Activated T-helper 1 cell treated with anti-CD3 and anti-CD28 coated beads, Interleukin-12 subunit alpha, Interleukin-12 subunit beta, Interleukin-2, Interleukin-4 antibody, amounts not matched to agents 30 ng/mL and 10 ng/mL and 1 ng/mL, durations not matched to agents 14 hours and 24 hours and 36 hours (primary cell): ENCODE measurements around the gene PRKCZ. TPM values are rescaled to one million over a fixed set of nuclear protein-coding genes. Genes with fewer than 3 reads are reported as not detected.

Experiments used
- DNase-seq: peaks from one replicate; pipeline ENCODE4 v3.0.0; 2021; ENCODE audit warnings: low spot score
- H3K27ac Mint-ChIP-seq: one replicate; pipeline ENCODE4 v1.8.0; 2021; ENCODE audit warnings: mild to moderate bottlenecking, mixed read lengths
- H3K27me3 Mint-ChIP-seq: one replicate; pipeline ENCODE4 v1.8.0; 2022; ENCODE audit warnings: mild to moderate bottlenecking, moderate library complexity, mixed read lengths; ENCODE audit not compliant: insufficient read depth
- H3K36me3 Mint-ChIP-seq: one replicate; pipeline ENCODE4 v1.8.0; 2021; ENCODE audit warnings: low read depth, mixed read lengths
- H3K4me1 Mint-ChIP-seq: one replicate; pipeline ENCODE4 v1.8.0; 2021; ENCODE audit warnings: low read depth, mixed read lengths
- H3K4me3 Mint-ChIP-seq: one replicate; pipeline ENCODE4 v1.8.0; 2021; ENCODE audit warnings: mild to moderate bottlenecking, moderate library complexity, mixed read lengths
- H3K9me3 Mint-ChIP-seq: one replicate; pipeline ENCODE4 v1.8.0; 2021; ENCODE audit warnings: mixed read lengths
- intact Hi-C: fragments of 100-400 bp; cut with micrococcal nuclease; formaldehyde crosslinking; loops from one replicate; pipeline ENCODE4 v1.15.1; 2024
- total RNA-seq: library from RNA; stranded (reverse); gene quantifications from 2 replicates; pipeline ENCODE4 v1.2.3, GENCODE V29; 2022

PRKCZ gene
- total RNA-seq, 1 donor from 2014 or later, result 4.1 TPM

DNA sequence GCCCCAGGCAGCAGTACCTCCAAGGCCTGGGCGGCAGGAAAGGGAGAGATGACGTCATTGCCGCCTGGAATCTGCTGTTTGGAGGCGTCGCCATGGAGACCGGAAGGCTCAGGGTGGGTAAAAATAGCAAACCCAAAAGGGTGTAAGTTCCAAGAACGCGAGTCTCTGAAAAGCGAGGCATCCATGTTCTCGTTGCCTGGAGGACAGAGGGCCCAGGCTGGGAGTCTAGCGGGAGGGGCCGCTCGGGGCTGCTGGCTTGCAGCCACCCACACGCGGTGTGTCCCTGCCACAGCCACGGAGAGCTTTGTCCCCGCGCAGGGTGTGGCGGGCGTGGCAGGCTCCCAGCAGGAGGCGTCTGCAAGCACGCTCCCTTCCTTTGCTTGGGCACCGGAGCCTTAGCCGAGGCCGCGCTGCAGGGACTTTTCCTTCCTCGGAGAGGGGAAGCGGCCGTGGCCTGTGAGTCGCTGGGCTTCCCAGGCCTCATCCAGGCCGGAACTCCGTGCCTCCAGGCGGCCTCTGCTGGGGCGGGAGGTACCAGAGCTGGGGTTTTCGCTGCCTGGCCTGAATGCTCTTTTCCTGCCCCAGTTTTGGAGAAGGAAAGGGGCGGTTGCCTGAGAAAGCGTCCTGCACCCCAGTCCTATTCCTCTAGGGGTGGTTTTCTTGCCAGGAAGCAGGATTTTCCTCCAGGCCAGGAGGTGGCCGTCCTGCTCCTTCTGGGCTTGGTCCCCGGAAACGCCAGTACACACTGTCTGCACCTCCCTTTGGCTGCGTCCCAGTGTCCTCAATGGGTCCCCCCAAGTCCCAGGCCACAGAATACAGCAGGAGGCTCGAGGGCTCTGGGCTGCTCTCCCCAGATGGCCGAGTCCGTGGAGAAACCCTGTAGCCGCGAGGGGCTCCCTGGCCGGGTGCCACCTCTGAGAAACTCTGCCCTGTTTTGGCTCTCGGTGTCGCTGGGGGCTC, 162.6 kb downstream of the PRKCZ start:
- H3K27me3 Mint-ChIP-seq, result no peaks in the 10 kb centered on the region
- no peaks in the 10 kb centered on the region for H3K9me3 Mint-ChIP-seq
- DNase-seq, result peak; percentile 52
- H3K4me1 Mint-ChIP-seq, result no peaks in the 10 kb centered on the region
- H3K36me3 Mint-ChIP-seq, result no peaks in the 10 kb centered on the region
- H3K4me3 Mint-ChIP-seq, result no peak overlapping the region
- intact Hi-C loops, result loop anchor here (2.0 kb wide), 1 partner anchor 14 kb away; no protein-coding TSS in a partner anchor
- no peak overlapping the region for H3K27ac Mint-ChIP-seq

GRCh38 chr1:2213576-2214505, 163.6 kb downstream of the PRKCZ start:
- H3K9me3 Mint-ChIP-seq, result no peaks in the 10 kb centered on the region
- H3K36me3 Mint-ChIP-seq, result no peaks in the 10 kb centered on the region
- H3K4me3 Mint-ChIP-seq, result no peak overlapping the region
- H3K27me3 Mint-ChIP-seq, result peaks cover 3% of the 10 kb centered on the region
- DNase-seq, result no peak
- intact Hi-C loops, result loop anchor here (2.0 kb wide), 1 partner anchor 13 kb away; no protein-coding TSS in a partner anchor
- H3K27ac Mint-ChIP-seq, result no peak overlapping the region
- H3K4me1 Mint-ChIP-seq, result no peaks in the 10 kb centered on the region

DNA sequence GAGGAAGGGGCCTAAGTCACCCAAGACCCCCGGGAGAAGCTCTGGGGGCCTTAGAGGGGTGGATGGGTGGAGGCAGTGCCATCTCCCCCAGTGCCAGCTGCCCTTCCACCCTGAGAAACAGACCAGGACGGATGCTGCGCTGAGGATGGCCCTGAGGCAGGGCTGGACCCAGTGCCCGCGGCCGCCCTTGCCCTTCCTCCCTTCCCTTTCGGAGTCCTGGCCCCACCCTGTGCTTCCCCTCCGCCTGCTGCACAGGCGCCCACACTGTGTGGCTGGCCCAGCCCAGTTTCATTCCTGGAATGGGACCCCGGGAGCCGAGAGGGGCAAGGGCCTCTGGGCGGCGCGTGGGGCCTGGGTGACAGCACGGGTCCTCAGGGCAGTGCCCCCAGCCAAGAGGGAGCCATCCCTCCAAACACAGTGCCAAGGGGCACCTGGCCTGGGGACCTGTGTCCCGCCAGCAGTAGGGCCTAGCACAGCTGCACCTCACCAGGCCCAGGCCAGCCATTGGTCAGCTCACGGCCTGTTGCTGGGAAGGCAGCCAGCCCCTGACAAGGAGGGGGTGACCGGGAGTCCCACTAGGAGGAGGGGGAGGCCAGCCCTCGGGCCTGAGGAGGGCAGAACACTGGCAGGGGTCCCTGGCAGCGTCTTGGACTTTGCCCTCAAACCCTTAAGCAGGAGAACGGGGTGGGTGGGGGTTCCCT, 164.5 kb downstream of the PRKCZ start:
- peaks cover 4% of the 10 kb centered on the region for H3K27me3 Mint-ChIP-seq
- no peaks in the 10 kb centered on the region for H3K4me1 Mint-ChIP-seq
- H3K9me3 Mint-ChIP-seq, result no peaks in the 10 kb centered on the region
- DNase-seq, result no peak
- H3K27ac Mint-ChIP-seq, result no peak overlapping the region
- no peak overlapping the region for H3K4me3 Mint-ChIP-seq
- intact Hi-C loops, result no loop called here
- H3K36me3 Mint-ChIP-seq, result no peaks in the 10 kb centered on the region

DNA sequence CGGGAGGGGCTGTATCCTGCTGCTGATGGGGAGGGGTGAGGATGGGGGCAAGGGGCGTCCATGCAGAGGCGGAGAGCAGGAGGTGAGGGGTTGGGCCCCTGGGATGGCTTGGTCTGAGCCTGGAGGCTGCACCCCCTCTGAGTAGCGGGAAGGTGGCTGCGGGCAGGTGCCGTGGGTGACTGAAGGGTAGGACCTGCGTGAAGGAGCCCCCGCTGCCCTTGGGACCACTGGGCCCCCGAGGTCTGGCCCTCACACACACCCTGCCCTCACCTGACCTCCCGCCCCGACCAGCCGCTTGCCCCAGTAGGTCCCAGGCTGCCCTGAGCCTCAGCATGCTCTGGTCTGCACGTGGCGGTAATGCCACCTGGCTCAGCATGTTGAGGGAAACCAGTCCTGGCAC, 165.1 kb downstream of the PRKCZ start:
- H3K4me1 Mint-ChIP-seq, result no peaks in the 10 kb centered on the region
- no peaks in the 10 kb centered on the region for H3K9me3 Mint-ChIP-seq
- peaks cover 4% of the 10 kb centered on the region for H3K27me3 Mint-ChIP-seq
- intact Hi-C loops, result no loop called here
- no peak overlapping the region for H3K4me3 Mint-ChIP-seq
- no peak for DNase-seq
- H3K36me3 Mint-ChIP-seq, result no peaks in the 10 kb centered on the region
- no peak overlapping the region for H3K27ac Mint-ChIP-seq

GRCh38 chr1:2215909-2216766, 165.9 kb downstream of the PRKCZ start:
- intact Hi-C loops, result no loop called here
- no peak overlapping the region for H3K4me3 Mint-ChIP-seq
- H3K27me3 Mint-ChIP-seq, result peaks cover 4% of the 10 kb centered on the region

DNA sequence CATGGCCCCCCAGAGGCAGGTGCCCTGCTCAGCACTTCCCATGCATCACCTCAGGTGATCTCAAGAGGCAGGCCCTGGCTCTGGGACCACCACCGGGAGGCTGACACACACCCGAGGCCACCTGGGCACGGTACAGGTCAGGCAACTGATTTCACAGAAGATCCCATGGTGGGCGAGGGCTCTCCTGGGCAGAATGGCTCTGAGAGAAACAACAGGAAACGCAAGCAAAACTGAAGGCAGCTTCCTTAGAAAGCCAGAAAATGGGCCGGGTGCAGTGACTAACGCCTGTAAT, 166.5 kb downstream of the PRKCZ start:
- no peak for DNase-seq
- Mint-ChIP-seq H3K4me3 (no peak overlapping the region), H3K4me1 (no peaks in the 10 kb centered on the region), H3K36me3 (no peaks in the 10 kb centered on the region), H3K9me3 (no peaks in the 10 kb centered on the region), H3K27ac (no peak overlapping the region), H3K27me3 (peaks cover 4% of the 10 kb centered on the region)
- intact Hi-C loops, result no loop called here

More at GRCh38 chr1:2215909-2216766, 165.9 kb downstream of the PRKCZ start:
- Mint-ChIP-seq H3K9me3 (no peaks in the 10 kb centered on the region), H3K4me1 (no peaks in the 10 kb centered on the region), H3K36me3 (no peaks in the 10 kb centered on the region), H3K27ac (no peak overlapping the region)
- no peak for DNase-seq

DNA sequence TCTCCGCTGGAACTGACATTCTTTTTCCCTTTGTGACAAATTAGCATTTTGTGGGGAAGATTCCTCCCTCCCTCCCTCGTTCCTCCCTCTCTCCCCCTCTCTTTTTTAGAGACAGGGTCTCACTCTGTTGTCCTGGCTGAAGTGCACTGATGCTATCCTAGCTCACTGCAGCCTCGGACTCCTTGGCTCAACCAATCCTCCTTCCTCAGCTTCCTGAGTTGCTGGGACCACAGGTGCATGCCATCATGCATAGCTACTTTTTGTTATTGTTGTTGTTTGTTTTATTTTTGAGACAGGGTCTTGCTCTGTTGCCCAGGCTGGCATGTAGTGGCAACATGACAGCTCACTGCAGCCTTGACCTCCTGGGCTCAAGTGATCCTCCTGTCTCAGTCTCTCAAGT, 171.1 kb downstream of the PRKCZ start:
- H3K9me3 Mint-ChIP-seq, result no peaks in the 10 kb centered on the region
- no peak overlapping the region for H3K27ac Mint-ChIP-seq
- H3K27me3 Mint-ChIP-seq, result peaks cover 17% of the 10 kb centered on the region
- no peak for DNase-seq
- no peaks in the 10 kb centered on the region for H3K36me3 Mint-ChIP-seq
- H3K4me1 Mint-ChIP-seq, result peaks cover 5% of the 10 kb centered on the region
- intact Hi-C loops, result no loop called here
- H3K4me3 Mint-ChIP-seq, result no peak overlapping the region

DNA sequence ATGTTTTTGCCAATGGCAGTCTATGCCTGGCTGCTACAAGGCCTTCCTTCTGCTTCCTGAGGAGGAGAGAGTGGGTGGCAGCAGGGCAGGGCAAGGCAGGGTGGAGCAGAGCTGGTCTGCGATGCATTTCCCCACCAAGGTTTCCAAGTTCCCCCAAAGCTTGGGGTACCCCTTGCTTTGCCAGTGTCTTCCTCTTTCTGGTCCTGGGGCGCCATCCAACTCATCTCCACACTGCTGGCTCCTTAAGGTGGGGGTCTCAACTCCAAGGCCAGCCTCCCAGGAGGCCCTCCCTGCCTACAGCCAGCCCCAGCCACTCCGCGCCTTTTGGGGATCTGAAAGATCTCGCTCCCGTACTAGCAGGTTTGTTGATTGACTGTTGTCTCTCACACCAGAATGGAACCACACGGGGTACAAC, 174.0 kb downstream of the PRKCZ start:
- H3K4me3 Mint-ChIP-seq, result no peak overlapping the region
- no peak overlapping the region for H3K27ac Mint-ChIP-seq
- no peak for DNase-seq
- H3K36me3 Mint-ChIP-seq, result peaks cover 3% of the 10 kb centered on the region
- H3K27me3 Mint-ChIP-seq, result peaks cover 13% of the 10 kb centered on the region
- no peaks in the 10 kb centered on the region for H3K9me3 Mint-ChIP-seq
- peaks cover 5% of the 10 kb centered on the region for H3K4me1 Mint-ChIP-seq
- intact Hi-C loops, result no loop called here

- Mint-ChIP-seq H3K4me3 (no peak overlapping the region), H3K27me3 (peaks cover 13% of the 10 kb centered on the region), H3K36me3 (peaks cover 5% of the 10 kb centered on the region), H3K27ac (no peak overlapping the region), H3K4me1 (peaks cover 5% of the 10 kb centered on the region), H3K9me3 (no peaks in the 10 kb centered on the region)
- DNase-seq, result no peak
- intact Hi-C loops, result no loop called here
Observed at GRCh38 chr1:2224631-2225428, 174.6 kb downstream of the PRKCZ start.

- Mint-ChIP-seq H3K27me3 (peaks cover 13% of the 10 kb centered on the region), H3K4me3 (peak overlapping the region; percentile 75), H3K9me3 (no peaks in the 10 kb centered on the region), H3K36me3 (peaks cover 14% of the 10 kb centered on the region), H3K4me1 (peaks cover 18% of the 10 kb centered on the region), H3K27ac (peak overlapping the region; percentile 88)
- intact Hi-C loops, result loop anchor here (1.0 to 2.0 kb wide), 4 partner anchors 14 to 307 kb away; partner anchors contain the start of genes FAAP20 and TMEM52
- DNase-seq, result no peak
Observed at GRCh38 chr1:2226525-2227345, 176.5 kb downstream of the PRKCZ start.
